GM23248 (cell line): ENCODE measurements around the gene COL26A1. TPM values are rescaled to one million over a fixed set of nuclear protein-coding genes. Genes with fewer than 3 reads are reported as not detected.

ENCODE experiments used
- DNase-seq: peaks from one replicate; pipeline ENCODE4 v3.0.0-alpha.2; 2015
- H2AFZ ChIP-seq: fragments of 200-600 bp; sonication (generic); 2 replicates; pipeline ENCODE4 v1.6.1; 2016; ENCODE audit warnings: antibody characterized with exemption
- H3F3A ChIP-seq: fragments of 200-600 bp; sonication (generic); 2 replicates; pipeline ENCODE4 v1.6.1; 2016; ENCODE audit warnings: mild to moderate bottlenecking, antibody characterized with exemption, mixed run types; ENCODE audit not compliant: insufficient read depth
- H3K27ac ChIP-seq: fragments of 200-600 bp; sonication (generic); 2 replicates; pipeline ENCODE4 v1.5.1; 2016; ENCODE audit warnings: mild to moderate bottlenecking
- H3K27me3 ChIP-seq: fragments of 200-600 bp; sonication (generic); replicated peaks from 2 replicates; pipeline ENCODE4 v1.6.1; 2016; ENCODE audit warnings: mild to moderate bottlenecking; ENCODE audit not compliant: insufficient read depth
- H3K36me3 ChIP-seq: fragments of 200-600 bp; sonication (generic); 2 replicates; pipeline ENCODE4 v1.6.1; 2016; ENCODE audit warnings: low read depth, mild to moderate bottlenecking
- H3K4me1 ChIP-seq: fragments of 200-600 bp; sonication (generic); 2 replicates; pipeline ENCODE4 v1.6.1; 2016; ENCODE audit warnings: mild to moderate bottlenecking; ENCODE audit not compliant: insufficient read depth
- H3K4me2 ChIP-seq: fragments of 200-600 bp; sonication (generic); one replicate; pipeline ENCODE4 v1.6.1; 2016; ENCODE audit warnings: mild to moderate bottlenecking; ENCODE audit not compliant: unreplicated experiment
- H3K4me3 ChIP-seq: fragments of 200-600 bp; sonication (generic); 2 replicates; pipeline ENCODE4 v1.5.1; 2016; ENCODE audit warnings: mild to moderate bottlenecking
- H3K79me2 ChIP-seq: fragments of 200-600 bp; sonication (generic); 2 replicates; pipeline ENCODE4 v1.6.1; 2016; ENCODE audit warnings: mild to moderate bottlenecking; ENCODE audit not compliant: insufficient read depth
- H3K9ac ChIP-seq: fragments of 200-600 bp; sonication (generic); 2 replicates; pipeline ENCODE4 v1.6.1; 2016; ENCODE audit warnings: mild to moderate bottlenecking
- H3K9me2 ChIP-seq: fragments of 200-600 bp; sonication (generic); 2 replicates; pipeline ENCODE4 v1.6.1; 2016; ENCODE audit warnings: mixed run types, mild to moderate bottlenecking, moderate library complexity; ENCODE audit not compliant: insufficient read depth
- H3K9me3 ChIP-seq: fragments of 200-600 bp; sonication (generic); one replicate; pipeline ENCODE4 v1.6.1; 2017; ENCODE audit warnings: low read depth
- H4K20me1 ChIP-seq: fragments of 200-600 bp; sonication (generic); 2 replicates; pipeline ENCODE4 v1.6.0; 2016; ENCODE audit not compliant: insufficient read depth
- EZH2 ChIP-seq: fragments of 200-600 bp; sonication (generic); IDR thresholded peaks from 2 replicates; pipeline ENCODE4 v1.6.1; 2018; ENCODE audit warnings: antibody characterized with exemption, mild to moderate bottlenecking; ENCODE audit not compliant: insufficient read depth, poor library complexity, severe bottlenecking
- EZH2phosphoT487 ChIP-seq: fragments of 200-600 bp; sonication (generic); IDR thresholded peaks from 2 replicates; pipeline ENCODE4 v1.6.1; 2018; ENCODE audit warnings: antibody characterized with exemption, moderate library complexity, mild to moderate bottlenecking, low read depth; ENCODE audit not compliant: insufficient read depth
- WGBS, 2 experiments: methylation state at CpG; one replicate each; pipeline ENCODE4 v1.1.6; 2015 to 2017; ENCODE audit warnings: low lambda C conversion rate in 2 of 2, low coverage in 1 of 2; ENCODE audit errors: missing lambda C conversion rate in 2 of 2; 5-methylcytosine and 5-hydroxymethylcytosine counted together
- in situ Hi-C: fragments of 300-500 bp; cut with MboI; formaldehyde crosslinking; loops from 2 replicates; pipeline ENCODE4 v1.15.0; 2020
- polyA plus RNA-seq: library from polyadenylated mRNA; unstranded; fragments of >200 nt; fragmentation: Nextera tagmentation; extraction: Ambion mirVana; gene quantifications from 2 replicates; pipeline ENCODE4 v1.2.1, GENCODE V29; 2016
- total RNA-seq: library from RNA; depleted of rRNA; stranded (reverse); fragments of >200 nt; shearing (Covaris generic); gene quantifications from 2 replicates; pipeline ENCODE4 v1.2.3, GENCODE V29; 2014

The COL26A1 gene
- total and polyA plus RNA-seq, 2 experiments from 2014 or later, result not detected

- Histone ChIP-seq H3K9me2 (no peaks in the 10 kb centered on the region), H3K27ac (no peak overlapping the region), H3F3A (no peaks in the 10 kb centered on the region), H3K9ac (no peak overlapping the region), H3K36me3 (no peaks in the 10 kb centered on the region), H3K79me2 (no peaks in the 10 kb centered on the region), H3K4me1 (0 out of 2 replicates have a peak, but pooled peaks cover 6% of the 10 kb centered on the region), H3K4me2 (no peak overlapping the region), H3K4me3 (no peak overlapping the region), H2AFZ (no peak overlapping the region), H3K9me3 (no peaks in the 10 kb centered on the region), H3K27me3 (peaks cover 28% of the 10 kb centered on the region), H4K20me1 (no peaks in the 10 kb centered on the region)
- WGBS, 2 experiments, result 37 to 46% methylated on average over 5 of the region's 5 CpGs
- in situ Hi-C loops, result no loop called here
- no peak for TF ChIP-seq EZH2
- no peak for DNase-seq
These were observed 19.0 kb downstream of the COL26A1 start for GRCh38 chr7:101381549-101382111.

- H2AFZ ChIP-seq, result no peak overlapping the region
- no peaks in the 10 kb centered on the region for H3F3A ChIP-seq
- no peaks in the 10 kb centered on the region for H3K79me2 ChIP-seq
- H3K4me1 ChIP-seq, result peaks cover 9% of the 10 kb centered on the region; the same call in 1 of the 2 replicates
- no peak overlapping the region for H3K4me2 ChIP-seq
- no peaks in the 10 kb centered on the region for H3K9me3 ChIP-seq
- H3K36me3 ChIP-seq, result no peaks in the 10 kb centered on the region
- H3K9ac ChIP-seq, result no peak overlapping the region
- peaks cover 28% of the 10 kb centered on the region for H3K27me3 ChIP-seq
- 39 to 50% methylated on average over 2 of the region's 2 CpGs for WGBS, 2 experiments
- TF ChIP-seq EZH2 (no peak), EZH2phosphoT487 (no peak)
- no peak overlapping the region for H3K27ac ChIP-seq
- in situ Hi-C loops, result no loop called here
- no peak overlapping the region for H3K4me3 ChIP-seq
- no peak for DNase-seq
- no peaks in the 10 kb centered on the region for H4K20me1 ChIP-seq
- H3K9me2 ChIP-seq, result no peaks in the 10 kb centered on the region
These were observed 20.3 kb downstream of the COL26A1 start for GRCh38 chr7:101382937-101383336.

DNA sequence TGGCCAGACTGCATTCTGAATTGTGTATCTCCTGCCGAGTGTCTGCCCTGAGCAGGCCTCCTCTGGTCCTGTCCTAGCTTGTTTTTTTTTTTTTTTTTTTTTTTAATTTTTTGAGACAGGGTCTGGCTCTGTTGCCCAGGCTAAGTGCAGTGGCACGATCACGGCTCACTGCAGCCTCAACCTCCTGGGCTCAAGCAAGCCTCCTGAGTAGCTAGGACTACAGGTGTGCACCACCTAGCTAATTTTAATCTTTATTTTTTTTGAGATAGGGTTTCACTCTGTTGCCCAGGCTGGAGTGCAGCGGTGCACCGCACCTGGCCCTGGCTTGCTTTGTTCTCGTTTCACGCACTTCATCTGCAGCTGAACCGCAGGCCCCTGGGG is 23.5 kb downstream of the COL26A1 start:
- Histone ChIP-seq H3K9me3 (no peaks in the 10 kb centered on the region), H3K4me3 (no peak overlapping the region), H4K20me1 (no peaks in the 10 kb centered on the region), H3K9me2 (no peaks in the 10 kb centered on the region), H3K4me1 (peaks cover 4% of the 10 kb centered on the region; the same call in 1 of the 2 replicates), H2AFZ (no peak overlapping the region), H3K36me3 (no peaks in the 10 kb centered on the region), H3K9ac (no peak overlapping the region), H3K27ac (no peak overlapping the region), H3K79me2 (no peaks in the 10 kb centered on the region), H3K27me3 (peaks cover 19% of the 10 kb centered on the region; the same call in 1 of the 2 replicates), H3F3A (no peaks in the 10 kb centered on the region), H3K4me2 (no peak overlapping the region)
- in situ Hi-C loops, result no loop called here
- DNase-seq, result no peak
- 78 to 84% methylated on average over 8 of the region's 8 CpGs for WGBS, 2 experiments
- no peak for TF ChIP-seq EZH2phosphoT487
- no peak for TF ChIP-seq EZH2

DNA sequence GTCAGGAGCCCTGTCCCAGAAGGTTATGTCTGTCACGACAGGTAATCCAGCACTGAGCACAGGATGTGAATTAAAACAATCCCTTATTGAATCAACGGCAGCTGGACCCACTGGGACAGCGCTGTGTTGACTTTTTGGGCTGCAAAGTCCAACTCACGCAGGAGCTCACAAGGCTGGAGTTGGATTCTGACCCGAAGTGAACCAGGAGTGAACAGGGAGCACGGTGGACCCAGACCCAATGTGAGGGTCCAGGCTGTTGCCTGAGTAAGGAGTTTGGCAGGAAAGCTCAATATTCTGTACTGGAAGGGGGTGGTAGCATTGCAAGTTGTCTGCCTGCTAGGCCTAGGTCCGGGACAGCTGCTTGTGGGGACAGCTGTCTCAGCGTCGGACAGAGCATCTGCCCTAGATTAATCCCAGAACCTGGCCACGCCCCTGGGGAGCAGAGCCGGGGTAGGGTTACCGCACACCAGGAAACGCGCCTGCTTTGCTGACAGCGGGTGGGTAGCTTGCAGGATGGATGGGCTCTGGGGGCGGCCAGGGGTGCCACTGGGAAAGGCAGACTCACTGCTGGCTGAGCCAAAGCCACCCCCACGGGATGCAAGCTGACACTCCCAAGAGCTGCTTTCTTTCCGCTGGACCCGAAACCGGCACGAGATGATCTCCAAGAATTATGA is 24.0 kb downstream of the COL26A1 start:
- Histone ChIP-seq H3K36me3 (no peaks in the 10 kb centered on the region), H3K4me2 (peak overlapping the region; percentile 85), H3K9me3 (no peaks in the 10 kb centered on the region), H3K4me3 (peak overlapping the region; percentile 62), H3F3A (no peaks in the 10 kb centered on the region), H3K9ac (no peak overlapping the region), H4K20me1 (no peaks in the 10 kb centered on the region), H3K79me2 (no peaks in the 10 kb centered on the region), H3K27me3 (peaks cover 14% of the 10 kb centered on the region; the same call in 1 of the 2 replicates), H3K27ac (no peak overlapping the region), H3K9me2 (no peaks in the 10 kb centered on the region), H3K4me1 (peaks cover 4% of the 10 kb centered on the region; the same call in 1 of the 2 replicates), H2AFZ (peak overlapping the region; percentile 50)
- TF ChIP-seq EZH2 (no peak), EZH2phosphoT487 (no peak)
- in situ Hi-C loops, result no loop called here
- WGBS, 2 experiments, result 16 to 17% methylated on average over 21 of the region's 21 CpGs
- DNase-seq, result peak; percentile 68
